RPMI7951 (cell line): ENCODE measurements around the gene UTY. TPM values are rescaled to one million over a fixed set of nuclear protein-coding genes. Genes with fewer than 3 reads are reported as not detected.

ENCODE experiments used
- DNase-seq: peaks from one replicate; pipeline ENCODE4 v3.0.0-alpha.2; 2012; ENCODE audit warnings: low read depth
- total RNA-seq: library from RNA; depleted of rRNA; stranded (reverse); fragments of >200 nt; shearing (Covaris generic); gene quantifications from 2 replicates; pipeline ENCODE4 v1.2.3, GENCODE V29; 2014

UTY gene
- total RNA-seq, 1 experiment from 2014 or later: not detected

DNA sequence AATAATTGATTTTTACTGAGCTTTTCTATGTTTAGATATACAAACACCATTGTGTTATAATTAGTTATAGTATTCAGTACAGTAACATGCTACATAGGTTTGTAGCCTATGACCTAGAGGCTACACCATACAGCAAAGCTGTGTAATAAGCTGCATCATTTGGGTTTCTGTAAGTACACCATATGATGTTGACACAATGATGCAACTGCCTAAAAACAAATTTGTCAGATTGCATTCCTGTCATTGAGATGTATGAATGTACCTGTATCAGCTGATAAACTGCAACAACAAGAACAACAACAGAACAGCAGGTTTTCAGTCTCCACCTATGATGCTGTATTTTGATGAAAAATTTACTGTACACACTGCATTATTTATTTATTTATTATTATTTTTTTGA is 64.3 kb downstream of the UTY start:
- DNase-seq: no peak

DNA sequence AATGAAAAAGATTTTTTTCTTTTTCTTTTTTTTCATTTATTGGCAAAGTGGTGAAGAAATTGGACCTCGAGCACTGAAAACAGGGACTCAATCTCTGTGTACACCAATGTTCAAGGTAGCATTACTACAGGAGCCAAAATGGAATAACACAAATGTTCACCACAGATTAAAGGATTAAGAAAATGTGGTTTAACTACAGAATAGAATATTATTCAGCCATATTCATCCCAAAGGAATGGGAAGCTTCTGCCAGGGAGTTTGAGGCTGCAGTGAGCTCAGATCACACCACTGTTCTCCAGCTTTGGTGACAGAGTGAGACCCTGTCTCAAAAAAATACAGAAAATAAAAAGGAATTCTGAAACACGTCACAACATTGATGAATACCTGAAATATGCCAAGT is 81.0 kb downstream of the UTY start:
- no peak for DNase-seq

DNA sequence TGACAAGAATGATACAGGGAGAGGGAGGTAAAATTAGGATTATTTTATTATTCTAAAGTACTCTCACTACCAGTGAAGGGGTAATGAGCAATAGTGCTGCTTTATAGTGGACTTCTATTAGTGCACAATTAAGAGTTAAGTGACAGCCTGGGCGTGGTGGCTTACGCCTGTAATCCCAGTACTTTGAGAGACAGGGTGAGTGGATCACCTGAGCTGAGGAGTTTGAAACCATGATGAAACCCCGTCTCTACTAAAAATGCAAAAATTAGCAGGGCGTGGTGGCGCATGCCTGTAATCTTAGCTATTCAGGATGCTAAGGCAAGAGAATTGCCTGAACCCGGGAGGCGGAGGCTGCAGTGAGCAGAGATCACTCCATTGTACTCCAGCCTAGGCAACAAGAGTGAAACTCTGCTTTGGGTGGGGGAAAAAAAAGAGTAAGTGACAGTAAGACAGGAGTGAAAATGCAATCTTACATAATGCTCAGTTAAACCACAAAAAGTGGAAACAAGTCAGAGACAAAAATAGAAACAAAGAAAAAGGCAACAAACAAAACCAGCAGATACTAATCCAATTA is 98.6 kb downstream of the UTY start:
- no peak for DNase-seq

DNA sequence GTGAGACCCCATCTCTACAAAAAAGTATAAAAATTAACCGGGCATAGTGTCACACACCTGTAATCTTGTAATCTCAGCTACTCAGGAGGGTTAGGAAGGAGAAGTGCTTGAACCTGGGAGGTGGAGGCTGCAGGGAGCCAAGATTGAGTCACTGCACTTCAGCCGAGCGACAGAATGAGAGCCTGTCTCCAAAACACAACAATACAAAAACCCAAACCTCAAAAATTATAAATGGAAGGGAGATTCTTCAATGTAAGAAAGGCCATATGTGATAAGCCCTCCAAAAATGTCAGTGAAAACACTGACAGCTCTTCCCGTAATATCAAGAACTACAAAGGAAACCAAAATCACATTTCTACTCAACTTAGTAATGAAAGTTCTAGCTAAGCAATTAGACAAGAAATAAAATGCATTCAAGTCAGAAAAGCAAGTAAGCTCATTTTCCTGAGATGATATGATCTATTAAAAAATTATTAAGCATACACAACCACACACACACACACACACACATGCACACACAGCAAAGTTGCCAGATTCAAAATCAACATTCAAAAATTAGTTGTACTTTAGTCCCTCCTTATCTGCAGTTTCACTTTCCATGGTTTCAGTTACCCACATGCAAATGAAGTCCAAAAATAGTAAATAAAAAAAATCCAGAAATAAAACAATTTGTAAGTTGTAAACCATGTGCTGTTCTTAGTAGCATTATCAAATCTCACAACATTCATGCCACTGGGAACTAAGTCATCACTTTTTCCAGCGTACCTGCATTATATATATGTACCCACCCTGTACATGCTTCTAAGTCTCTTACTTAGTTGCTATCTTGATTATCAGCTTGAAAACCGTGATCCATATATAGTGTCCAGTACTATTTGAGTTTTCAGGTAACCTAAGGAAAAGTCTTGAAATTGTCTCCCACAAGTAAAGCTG is 108.7 kb downstream of the UTY start:
- no peak for DNase-seq

DNA sequence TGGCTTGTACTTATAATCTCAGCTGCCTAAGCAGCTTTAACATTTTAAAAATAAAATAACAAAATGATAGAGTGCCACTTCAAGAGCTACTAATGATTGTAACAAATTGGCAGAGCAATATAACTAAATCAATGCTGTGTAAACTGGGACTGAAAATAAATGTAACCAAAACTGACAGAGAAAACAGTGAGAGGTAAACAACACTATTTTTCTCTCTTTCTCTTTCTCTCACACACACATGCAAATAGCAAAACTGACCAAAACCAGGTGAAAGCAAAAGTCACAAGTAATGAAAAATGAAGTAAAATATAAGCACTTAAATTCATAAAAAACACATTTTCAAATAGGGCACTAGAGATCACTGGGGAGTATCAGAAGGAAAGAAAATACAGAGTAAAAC is 109.6 kb downstream of the UTY start:
- DNase-seq: no peak

DNA sequence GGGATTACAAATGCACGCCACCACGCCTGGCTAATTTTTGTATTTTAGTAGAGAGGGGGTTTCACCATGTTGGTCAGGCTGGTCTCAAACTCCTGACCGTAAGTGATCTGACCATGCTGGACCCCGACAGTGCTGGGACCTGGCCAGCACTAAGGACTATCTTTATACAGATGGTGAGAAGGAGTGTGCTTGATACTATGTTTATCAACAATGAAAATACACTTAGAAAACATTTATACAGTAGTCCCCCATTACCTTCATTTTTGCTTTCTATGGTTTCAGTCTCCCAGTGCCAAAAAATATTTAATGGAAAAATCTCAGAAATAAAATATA is 111.4 kb downstream of the UTY start:
- no peak for DNase-seq

DNA sequence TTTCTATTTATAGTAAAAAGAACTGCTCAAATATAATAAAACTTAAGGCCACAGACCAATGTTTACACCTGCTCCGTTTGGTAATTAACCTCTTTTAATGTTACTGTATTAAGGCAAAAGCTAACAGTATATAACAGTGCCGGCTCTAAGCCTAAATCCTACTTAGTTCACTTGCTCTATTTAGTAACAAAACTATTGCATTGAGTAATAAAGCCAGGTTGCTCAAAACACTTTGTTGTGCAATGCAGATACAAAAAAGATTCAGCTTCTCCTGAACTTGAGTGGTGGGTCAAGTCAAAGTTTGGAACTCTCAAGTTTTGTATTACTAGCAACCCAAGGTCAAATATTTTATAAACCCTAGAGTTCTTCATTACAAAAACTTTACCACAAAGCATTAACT is 116.2 kb downstream of the UTY start:
- DNase-seq: no peak

DNA sequence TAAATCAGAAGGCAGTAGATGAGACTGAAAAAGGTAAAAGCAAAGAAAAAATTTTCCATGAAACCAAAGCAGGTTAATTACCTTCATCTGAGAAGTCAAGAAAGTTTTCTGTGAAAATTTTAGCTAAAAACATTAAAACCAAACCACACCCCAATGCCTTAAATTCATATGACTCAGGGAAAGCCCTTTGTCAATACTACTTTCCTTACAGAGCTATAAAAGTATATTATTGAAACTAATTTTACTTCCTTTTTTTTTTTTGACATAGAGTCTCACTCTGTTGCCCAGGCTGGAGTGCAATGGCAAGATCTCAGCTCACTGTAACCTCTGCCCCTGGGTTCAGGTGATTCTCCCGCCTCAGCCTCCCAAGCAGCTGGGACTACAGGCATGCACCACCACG is 117.2 kb downstream of the UTY start:
- DNase-seq: no peak

DNA sequence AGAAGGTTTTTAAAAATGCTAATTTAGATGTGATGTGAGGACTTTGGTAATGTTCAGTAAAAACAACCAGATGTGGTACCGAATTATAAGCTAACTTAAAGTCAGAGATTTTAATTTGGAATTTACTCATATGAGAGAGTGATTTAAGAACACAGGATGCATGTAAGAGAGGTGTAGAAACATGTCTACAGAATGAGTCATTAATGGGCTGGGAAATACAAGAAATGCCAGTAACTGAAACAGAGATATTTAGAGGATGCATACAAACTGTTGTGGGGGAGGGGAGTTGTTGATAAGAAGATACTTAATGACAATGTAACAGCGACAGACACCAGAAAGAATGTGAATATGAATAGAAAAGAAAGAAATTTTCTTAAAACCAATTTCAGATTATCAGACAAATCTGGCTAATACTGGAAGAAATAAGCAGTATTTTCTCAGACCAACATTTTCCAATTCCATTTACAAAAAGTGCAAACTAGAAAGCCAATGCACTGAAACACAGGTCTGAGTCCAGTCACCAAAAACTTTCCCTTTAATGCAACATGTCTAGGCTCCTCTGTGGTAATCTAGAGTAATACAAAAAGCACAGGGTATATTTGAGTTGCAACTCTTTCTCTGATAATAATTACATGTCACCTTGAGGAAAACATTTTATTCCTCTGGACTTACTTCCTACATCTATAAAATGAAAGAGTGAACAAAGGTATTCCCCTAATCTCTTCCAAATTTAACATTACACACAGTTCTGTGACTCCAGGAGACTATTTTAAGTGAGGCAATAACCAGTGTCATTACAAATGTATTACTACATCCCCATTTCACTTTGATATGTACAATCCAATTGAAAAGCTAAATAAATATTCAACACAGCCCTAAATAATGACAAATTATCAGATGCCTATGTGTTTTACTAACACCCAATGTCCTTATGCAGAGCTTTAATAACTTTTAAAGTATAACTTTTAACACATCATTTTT is 117.9 kb downstream of the UTY start:
- DNase-seq: no peak

DNA sequence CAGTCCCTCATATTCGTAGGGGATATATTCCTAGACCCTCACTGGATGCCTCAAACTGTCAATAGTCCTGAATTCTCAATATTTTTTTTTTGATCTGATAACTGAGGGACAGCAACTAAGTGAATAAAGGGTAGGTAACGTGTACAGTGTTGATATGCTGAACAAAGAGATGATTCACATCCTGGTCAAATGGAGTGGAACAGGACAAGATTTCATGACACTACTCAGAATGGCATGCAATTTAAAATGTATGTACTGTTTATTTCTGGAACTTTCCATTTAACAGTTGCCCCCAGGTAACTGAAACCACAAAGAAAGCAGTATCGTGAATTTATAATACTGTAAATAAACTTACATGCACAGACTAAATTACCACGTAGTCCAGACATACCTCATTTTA is 128.4 kb downstream of the UTY start:
- DNase-seq: no peak

DNA sequence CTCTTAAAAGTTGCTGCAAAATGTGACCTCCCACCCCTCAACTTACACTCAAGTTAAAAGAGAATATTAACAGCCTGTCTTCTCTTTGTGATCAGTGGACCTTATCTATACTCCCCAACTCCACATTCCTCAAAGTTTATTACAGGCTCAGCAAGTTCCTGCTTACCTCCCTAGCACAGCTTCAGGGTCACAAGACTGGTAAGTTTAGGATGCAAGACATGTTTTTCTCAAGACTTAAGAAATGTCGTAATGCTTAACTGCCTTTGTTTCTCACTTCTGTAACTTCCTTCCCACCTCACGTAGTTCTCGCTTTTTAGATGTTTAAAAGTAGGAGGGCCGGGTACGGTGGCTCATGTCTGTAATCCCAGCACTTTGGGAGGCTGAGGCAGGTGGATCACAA is 132.7 kb downstream of the UTY start:
- DNase-seq: no peak

DNA sequence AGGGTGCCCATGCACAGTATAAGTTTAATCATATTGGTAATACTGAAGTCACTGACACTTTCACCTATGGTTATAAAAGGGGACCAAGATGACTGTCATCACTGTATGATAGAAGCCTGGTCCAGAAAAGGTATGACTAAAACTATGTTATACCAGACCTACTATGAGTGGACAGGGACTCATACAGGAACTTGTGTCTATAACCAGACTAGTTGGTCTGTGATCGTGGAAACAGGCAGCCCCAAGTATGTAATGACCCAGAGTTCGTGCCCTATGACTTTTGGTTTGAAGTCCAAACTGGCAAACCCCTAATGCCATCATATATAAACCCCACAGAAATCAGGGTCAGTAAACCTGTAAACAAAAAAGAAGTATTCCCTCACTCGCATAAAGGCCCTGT is 134.3 kb downstream of the UTY start:
- no peak for DNase-seq

DNA sequence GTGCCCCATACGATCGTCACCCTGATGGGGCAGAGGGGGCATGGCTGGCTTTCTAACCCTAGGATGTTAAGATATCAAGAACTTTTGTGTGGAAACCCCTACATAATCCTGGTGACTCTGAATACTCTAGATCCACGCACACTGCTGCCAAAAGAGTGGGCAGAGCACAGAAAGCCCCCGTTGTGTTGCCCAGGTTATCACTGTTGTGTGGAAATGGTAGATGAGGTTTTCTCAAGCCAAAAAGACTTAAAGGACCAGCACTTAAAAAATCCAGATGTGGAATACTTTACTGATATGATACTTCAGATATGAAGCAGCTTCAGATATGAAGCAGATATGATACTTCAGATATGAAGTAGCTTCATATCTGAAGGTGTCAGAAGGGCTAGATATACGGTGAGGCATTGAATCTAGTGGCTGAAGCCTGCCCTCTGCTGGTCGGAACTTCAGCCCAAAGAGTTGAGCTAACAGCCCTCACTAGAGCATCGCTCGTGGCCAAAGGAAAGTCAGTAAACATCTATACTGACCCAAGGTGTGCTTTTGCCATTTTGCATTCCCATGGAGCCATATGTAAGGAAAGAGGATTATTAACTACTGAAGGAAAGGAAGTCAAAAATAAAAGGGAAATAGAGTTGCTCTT is 136.4 kb downstream of the UTY start:
- no peak for DNase-seq

DNA sequence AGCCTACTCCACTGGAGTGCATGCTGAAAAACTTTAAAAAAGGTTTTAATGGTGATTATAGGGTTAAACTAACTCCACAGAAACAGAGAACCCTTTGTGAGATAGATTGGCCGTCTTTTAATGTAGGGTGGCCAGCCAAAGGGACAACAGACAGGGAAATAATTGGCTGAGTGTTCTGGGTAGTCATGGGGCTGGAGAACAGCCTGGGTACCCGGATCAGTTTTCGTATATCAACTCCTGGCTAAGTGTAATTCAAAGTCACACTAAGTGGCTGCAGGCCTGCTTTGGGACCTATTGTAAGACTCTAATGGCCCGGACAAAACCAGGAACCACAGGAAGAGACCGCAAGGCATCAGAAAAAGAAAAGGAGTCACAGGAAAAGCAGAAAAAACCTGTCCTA is 139.9 kb downstream of the UTY start:
- no peak for DNase-seq

DNA sequence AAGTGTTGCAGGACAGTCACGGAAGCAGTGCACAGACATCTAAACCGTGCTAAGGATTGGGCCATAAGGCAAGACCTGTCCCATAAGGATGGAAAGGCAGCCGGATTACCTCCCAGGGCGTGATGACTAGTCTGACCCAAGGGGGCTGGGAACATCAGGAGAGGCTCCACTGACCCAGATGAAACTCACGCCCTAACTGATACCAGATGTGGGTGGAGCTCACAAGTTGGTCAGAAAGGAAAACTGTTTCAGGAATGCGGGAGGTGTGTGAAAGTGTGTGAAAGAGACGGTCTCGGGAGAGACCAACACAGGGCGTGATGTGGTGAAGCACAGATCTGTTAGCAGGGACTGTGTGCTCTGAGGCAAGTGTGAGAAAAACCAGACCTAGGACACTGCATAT is 140.5 kb downstream of the UTY start:
- DNase-seq: no peak

DNA sequence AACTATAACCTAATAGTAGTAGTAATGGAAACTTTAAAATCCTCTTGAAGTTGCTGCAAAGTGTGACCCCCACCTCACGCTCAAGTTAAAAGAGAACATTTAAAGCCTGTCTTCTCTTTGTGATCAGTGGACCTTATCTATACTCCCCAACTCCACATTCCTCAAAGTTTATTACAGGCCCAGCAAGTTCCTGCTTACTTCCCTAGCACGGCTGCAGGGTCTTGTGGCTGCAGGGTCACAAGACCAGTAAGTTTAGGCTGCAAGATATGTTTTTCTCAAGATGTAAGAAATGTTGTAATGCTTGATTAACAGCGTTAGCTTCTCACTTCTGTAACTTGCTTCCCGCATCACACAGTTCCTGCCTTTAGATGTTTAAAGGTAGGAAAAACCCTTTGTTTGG is 141.1 kb downstream of the UTY start:
- DNase-seq: no peak

DNA sequence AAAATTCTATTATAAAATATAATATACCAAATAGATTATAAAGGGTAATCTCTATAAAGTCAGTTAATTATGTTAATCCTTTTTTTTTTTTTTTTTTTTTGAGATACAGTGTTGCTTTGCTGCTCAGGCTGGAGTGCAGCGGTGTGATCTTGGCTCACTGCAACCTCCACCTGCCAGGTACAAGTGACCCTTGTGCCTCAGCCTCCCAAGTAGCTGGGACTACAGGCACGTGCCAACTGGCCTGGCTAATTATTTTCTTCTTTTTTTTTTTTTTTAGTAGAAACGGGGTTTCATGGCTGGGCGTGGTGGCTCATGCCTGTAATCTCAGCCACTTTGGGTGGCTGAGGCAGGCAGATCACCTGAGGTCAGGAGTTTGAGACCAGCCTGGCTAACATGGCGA is 141.9 kb downstream of the UTY start:
- DNase-seq: no peak

DNA sequence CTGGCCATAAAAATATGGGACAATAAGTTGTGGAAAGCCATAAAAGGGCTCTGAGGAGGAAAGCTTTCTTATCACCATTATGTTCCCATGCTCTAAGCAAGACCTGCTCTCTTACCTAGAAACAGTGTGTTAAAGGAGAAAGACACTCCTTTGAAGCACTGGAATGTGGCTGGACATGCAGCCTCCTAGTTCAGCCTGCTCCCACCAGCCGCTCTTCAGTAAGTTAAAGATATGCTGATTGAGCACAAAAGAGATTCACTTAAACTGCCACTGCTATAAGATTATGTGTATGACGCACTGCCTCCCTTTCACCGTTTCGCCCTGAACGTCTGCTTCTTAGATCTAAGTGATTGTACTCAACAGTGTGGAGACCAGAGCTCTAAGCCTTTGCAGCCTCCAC is 146.0 kb downstream of the UTY start:
- DNase-seq: no peak

DNA sequence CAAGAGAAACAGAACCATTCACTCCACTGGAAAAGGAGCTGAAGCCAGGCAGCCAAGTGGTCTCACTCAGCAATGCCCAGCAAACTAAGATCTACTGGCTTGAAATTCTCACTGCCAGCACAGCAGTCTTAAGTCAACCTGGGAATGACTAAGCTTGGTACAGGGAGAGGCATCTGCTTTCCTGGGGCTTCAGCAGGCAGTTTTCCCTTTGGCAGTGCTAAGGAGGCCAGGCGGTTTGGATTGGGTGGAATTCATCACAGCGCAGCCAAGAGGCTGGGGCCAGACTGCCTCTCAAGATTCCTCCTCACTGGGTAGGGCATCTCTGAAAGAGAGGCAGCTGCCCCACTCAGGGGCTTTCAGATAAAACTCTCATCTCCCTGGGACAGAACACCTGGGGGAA is 149.2 kb downstream of the UTY start:
- no peak for DNase-seq

DNA sequence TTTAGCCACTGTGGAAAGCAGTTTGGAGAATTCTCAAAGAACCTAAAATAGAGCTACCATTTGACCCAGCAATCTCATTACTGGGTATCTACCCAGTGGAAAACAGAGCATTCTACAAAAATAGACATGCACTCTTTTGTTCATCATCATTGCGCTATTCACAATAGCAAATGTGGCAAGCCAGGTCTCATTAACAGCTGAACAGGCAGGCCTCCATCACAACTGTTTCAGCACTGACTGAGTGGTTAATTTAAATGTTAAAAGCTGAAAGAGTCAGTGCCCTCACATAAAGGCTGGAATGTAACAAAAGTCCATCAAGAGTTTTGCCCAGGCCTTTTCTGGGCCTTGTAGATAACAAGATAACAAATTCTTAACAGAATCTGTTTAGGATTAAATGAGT is 166.9 kb downstream of the UTY start:
- no peak for DNase-seq

DNA sequence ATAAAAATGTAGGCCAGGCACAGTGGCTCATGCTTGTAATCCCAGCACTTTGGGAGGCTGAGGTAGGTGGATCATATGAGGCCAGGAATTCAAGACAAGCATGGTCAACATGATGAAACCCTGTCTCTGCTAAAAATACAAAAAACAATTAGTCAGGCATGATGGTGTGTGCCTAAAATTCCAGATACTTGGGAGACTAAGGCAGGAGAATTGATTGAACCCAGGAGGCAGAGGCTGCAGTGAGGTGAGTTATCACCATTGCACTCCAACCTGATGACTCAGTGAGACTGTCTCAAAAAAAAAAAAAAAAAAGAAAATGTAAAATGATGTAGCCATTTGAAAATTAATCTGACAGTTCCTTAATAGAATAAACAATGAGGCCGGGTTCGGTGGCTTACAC is 171.9 kb downstream of the UTY start:
- DNase-seq: no peak

DNA sequence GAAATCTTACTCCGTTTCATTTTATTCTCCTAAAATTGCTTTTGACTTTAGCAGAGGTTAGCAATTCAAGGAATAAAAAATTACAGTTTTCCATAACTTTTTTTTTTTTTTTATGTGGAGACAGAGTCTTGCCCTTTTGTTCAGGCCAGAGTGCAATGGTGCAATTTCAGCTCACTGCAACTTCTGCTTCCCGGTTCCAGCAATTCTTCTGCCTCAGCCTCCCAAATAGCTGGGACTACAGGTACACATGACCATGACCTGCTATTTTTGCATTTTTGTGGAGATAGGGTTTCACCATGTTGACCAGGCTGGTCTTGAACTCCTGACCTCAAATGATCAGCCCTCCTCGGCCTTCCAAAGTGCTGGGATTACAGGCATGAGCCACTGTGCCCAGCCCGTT is 179.0 kb downstream of the UTY start:
- DNase-seq: no peak
